Upper lobe of right lung (tissue), 1 donor: ENCODE data around the gene C1orf210. TPM values are rescaled to one million over a fixed set of nuclear protein-coding genes. Genes with fewer than 3 reads are reported as not detected.

Source experiments
- ATAC-seq: fragments of 200-7000 bp; cut with Tn5 transposase; one replicate; pipeline ENCODE4 v1.9.1; 2020; ENCODE audit warnings: mild to moderate bottlenecking, moderate library complexity
- DNase-seq: peaks from one replicate; pipeline ENCODE4 v3.0.0-alpha.2; 2020
- H3K27ac ChIP-seq: fragments of 200-600 bp; one replicate; pipeline ENCODE4 v1.8.0; 2022
- H3K27me3 ChIP-seq: fragments of 200-600 bp; one replicate; pipeline ENCODE4 v1.8.0; 2022; ENCODE audit warnings: mild to moderate bottlenecking
- H3K36me3 ChIP-seq: fragments of 200-600 bp; one replicate; pipeline ENCODE4 v1.8.0; 2022
- H3K4me1 ChIP-seq: fragments of 200-600 bp; one replicate; pipeline ENCODE4 v1.8.0; 2022
- H3K4me3 ChIP-seq: fragments of 200-600 bp; one replicate; pipeline ENCODE4 v1.8.0; 2022; ENCODE audit warnings: mild to moderate bottlenecking
- H3K9me3 ChIP-seq: fragments of 200-600 bp; one replicate; pipeline ENCODE4 v1.8.0; 2022
- intact Hi-C: fragments of 100-400 bp; cut with DNase I; formaldehyde crosslinking; loops from one replicate; pipeline ENCODE4 v1.11.0; 2022
- total RNA-seq: library from RNA; stranded (reverse); fragmentation: NEBNext Ultra II Directional; extraction: Animal tissue kit (Norgen Biotek cat#: 25700); gene quantifications from one replicate; pipeline ENCODE4 v1.2.1, GENCODE V29; 2021
- TF ChIP-seq, protein P1 (sequence below): fragments of 200-600 bp; IDR thresholded peaks from one replicate; pipeline ENCODE4 v1.8.0; 2022; ENCODE audit warnings: antibody characterized with exemption
- donor health status: DM: no; HTN: yes; CAD: no; lungs with severe emphysema.

The C1orf210 gene
- total RNA-seq, 1 donor from 2014 or later: 18.9 TPM

DNA sequence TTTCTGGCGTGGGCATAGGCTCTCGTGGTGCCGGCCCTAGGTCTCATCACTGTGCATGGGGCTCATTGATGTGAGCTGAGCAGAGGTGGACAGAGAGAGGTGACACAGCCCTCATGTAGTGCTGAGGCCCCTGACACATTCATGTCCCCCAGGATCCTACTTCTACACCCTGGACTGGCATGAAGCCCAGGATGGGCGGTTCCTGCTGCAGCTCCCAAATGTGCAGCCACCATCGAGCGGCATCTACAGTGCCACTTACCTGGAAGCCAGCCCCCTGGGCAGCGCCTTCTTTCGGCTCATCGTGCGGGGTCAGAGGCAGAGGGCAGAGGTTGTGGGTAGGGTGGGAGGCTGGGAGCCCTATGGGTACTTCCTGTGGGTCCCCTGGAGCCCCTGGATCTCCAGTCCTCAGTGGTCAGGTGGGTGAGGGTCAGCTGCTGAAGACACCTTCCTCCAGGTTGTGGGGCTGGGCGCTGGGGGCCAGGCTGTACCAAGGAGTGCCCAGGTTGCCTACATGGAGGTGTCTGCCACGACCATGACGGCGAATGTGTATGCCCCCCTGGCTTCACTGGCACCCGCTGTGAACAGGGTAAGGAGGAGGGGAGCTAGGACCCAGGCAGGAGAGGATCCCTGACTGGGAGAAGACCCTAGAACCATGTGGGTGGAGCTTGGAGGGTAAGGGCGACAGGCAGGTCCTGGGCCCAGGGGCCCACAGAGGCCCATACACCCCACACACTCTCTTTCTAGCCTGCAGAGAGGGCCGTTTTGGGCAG lies 21.5 kb upstream of the C1orf210 start:
- Histone ChIP-seq H3K9me3 (no peaks in the 10 kb centered on the region), H3K27ac (no peak overlapping the region), H3K4me3 (no peak overlapping the region), H3K36me3 (no peaks in the 10 kb centered on the region), H3K4me1 (peaks cover 24% of the 10 kb centered on the region), H3K27me3 (no peaks in the 10 kb centered on the region)
- DNase-seq (peak; percentile 65), ATAC-seq (no peak)
- TF ChIP-seq, protein P1, sequence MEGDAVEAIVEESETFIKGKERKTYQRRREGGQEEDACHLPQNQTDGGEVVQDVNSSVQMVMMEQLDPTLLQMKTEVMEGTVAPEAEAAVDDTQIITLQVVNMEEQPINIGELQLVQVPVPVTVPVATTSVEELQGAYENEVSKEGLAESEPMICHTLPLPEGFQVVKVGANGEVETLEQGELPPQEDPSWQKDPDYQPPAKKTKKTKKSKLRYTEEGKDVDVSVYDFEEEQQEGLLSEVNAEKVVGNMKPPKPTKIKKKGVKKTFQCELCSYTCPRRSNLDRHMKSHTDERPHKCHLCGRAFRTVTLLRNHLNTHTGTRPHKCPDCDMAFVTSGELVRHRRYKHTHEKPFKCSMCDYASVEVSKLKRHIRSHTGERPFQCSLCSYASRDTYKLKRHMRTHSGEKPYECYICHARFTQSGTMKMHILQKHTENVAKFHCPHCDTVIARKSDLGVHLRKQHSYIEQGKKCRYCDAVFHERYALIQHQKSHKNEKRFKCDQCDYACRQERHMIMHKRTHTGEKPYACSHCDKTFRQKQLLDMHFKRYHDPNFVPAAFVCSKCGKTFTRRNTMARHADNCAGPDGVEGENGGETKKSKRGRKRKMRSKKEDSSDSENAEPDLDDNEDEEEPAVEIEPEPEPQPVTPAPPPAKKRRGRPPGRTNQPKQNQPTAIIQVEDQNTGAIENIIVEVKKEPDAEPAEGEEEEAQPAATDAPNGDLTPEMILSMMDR: no peak
- intact Hi-C loops: no loop called here

DNA sequence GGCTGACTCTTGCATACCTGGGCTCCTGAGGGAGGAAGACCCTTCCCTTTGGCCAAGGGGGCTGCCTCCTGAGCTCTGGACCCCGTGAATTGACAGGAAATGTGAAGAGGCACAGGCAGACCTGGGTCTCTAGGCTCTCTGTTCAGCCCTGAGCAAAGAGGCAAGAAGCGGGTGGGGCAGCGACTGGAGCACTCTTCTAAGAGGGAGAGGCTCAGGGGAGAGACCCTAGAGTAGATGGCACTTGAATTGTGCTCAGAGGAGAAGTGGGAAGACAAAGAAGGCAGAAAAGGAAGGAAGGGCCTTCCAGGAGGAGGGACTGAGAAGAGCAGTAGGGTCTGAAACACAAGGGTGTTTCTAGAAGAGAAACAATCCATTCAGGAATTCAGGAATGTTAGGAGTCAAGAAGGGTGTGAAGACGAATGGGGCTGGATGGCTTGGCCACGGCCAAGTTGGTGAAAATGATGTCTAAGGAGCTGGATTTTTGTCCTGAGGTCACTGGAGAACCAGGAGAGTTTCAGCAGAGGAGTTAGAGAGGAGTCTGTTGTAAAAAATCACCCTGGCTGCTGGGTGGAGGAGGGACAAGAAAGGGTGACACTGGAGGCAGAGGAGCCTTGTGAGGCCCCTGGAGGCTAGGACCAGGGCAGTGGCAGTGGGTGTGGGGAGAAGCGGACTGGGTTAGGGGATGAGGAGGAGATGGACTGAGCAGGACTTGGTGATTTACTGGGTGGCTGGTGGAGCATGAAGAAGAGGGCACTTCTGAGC lies 20.7 kb upstream of the C1orf210 start:
- ATAC-seq (peak; percentile 31), DNase-seq (peak; percentile 57)
- no peaks in the 10 kb centered on the region for H3K36me3 ChIP-seq
- H3K4me3 ChIP-seq: no peak overlapping the region
- intact Hi-C loops: no loop called here
- TF ChIP-seq, protein P1: no peak
- no peaks in the 10 kb centered on the region for H3K27me3 ChIP-seq
- H3K27ac ChIP-seq: peak overlapping the region; percentile 42
- peaks cover 24% of the 10 kb centered on the region for H3K4me1 ChIP-seq
- no peaks in the 10 kb centered on the region for H3K9me3 ChIP-seq

DNA sequence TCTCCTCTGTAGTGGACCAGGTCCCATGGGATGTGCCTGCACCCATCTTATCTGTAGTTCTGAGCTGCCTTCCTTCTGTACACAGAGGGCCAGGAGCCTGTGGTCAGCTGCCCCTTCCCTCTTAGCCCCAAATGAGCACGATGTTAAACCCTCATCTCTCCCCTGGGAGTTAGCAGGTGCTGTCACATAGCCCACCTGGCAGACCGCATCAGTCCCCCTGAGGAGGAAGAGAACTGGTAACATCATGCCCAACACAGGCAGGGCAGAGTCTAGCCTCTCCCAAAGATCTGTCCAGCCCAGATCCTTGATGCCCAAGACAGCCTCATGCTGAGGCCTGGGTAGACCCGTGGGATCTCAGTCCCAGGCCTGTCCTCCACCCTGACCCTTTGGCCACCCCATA lies 20.1 kb upstream of the C1orf210 start:
- intact Hi-C loops: no loop called here
- Histone ChIP-seq H3K27ac (peak overlapping the region; percentile 42), H3K36me3 (no peaks in the 10 kb centered on the region), H3K4me3 (no peak overlapping the region), H3K9me3 (no peaks in the 10 kb centered on the region), H3K4me1 (peaks cover 24% of the 10 kb centered on the region), H3K27me3 (no peaks in the 10 kb centered on the region)
- TF ChIP-seq, protein P1: no peak
- peak; percentile 1 for ATAC-seq
- peak; percentile 29 for DNase-seq

DNA sequence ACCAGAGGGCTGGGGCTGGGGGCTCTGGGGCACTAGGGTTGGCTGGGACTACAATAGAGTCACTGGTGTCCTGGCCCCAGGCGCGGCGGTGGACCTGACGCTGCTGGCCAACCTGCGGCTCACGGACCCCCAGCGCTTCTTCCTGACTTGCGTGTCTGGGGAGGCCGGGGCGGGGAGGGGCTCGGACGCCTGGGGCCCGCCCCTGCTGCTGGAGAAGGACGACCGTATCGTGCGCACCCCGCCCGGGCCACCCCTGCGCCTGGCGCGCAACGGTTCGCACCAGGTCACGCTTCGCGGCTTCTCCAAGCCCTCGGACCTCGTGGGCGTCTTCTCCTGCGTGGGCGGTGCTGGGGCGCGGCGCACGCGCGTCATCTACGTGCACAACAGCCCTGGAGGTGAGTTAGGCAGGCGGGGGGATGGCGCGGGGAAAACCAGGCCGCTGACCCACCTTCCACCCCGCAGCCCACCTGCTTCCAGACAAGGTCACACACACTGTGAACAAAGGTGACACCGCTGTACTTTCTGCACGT lies 19.5 kb upstream of the C1orf210 start:
- peak overlapping the region; percentile 33 for H3K4me3 ChIP-seq
- H3K4me1 ChIP-seq: peaks cover 26% of the 10 kb centered on the region

DNA sequence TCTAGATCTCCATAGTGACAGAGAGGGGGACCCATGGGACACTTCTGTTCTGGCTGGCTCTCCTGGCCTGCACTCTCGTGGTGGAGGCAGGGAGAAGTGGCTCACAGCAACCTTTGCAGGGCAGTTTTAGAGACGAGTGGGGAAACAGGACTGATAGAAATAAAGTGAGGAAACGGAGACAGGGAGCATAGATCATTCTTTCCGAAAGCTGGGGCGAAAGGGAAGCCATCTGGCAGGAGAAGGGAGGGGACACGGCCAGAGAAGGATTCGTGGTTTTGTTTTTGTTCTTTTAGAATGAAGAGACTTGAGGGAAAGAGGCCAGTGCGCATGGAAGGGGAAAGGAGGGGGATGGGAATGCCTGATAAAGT lies 18.9 kb upstream of the C1orf210 start:
- DNase-seq: no peak
- H3K27ac ChIP-seq: peak overlapping the region; percentile 17
- no peaks in the 10 kb centered on the region for H3K36me3 ChIP-seq
- ATAC-seq: no peak
- peak overlapping the region; percentile 33 for H3K4me3 ChIP-seq
- no peaks in the 10 kb centered on the region for H3K9me3 ChIP-seq
- peaks cover 29% of the 10 kb centered on the region for H3K4me1 ChIP-seq
- intact Hi-C loops: no loop called here
- TF ChIP-seq, protein P1: no peak
- H3K27me3 ChIP-seq: no peaks in the 10 kb centered on the region

More for the DNA sequence above, 19.5 kb upstream of the C1orf210 start:
- ATAC-seq: no peak
- intact Hi-C loops: no loop called here
- H3K36me3 ChIP-seq: no peaks in the 10 kb centered on the region
- no peaks in the 10 kb centered on the region for H3K9me3 ChIP-seq
- peak overlapping the region; percentile 17 for H3K27ac ChIP-seq
- no peaks in the 10 kb centered on the region for H3K27me3 ChIP-seq
- peak; percentile 59 for DNase-seq
- TF ChIP-seq, protein P1: no peak
